ENCODE measurements around the gene C19orf44. TPM values are rescaled to one million over a fixed set of nuclear protein-coding genes. Genes with fewer than 3 reads are reported as not detected.
"Not testable (repeated sequence)": the region's sequence is repeated elsewhere in the genome, so short reads cannot be mapped to it uniquely, and the experiment has no call there.

The C19orf44 gene
- total RNA-seq, 1 donor from 2014 or later: 6.6 TPM

GRCh38 chr19:16504271-16504670 lies 8.1 kb downstream of the C19orf44 start:
- intact Hi-C loops (cut with DNase I): no loop called here
- Histone ChIP-seq H3K4me3 (no peak overlapping the region), H3K27me3 (ENCODE audit: low read depth) (no peaks in the 10 kb centered on the region), H3K9me3 (no peaks in the 10 kb centered on the region), H3K4me1 (no peaks in the 10 kb centered on the region), H3K36me3 (peaks cover 48% of the 10 kb centered on the region), H3K27ac (no peak overlapping the region)
- TF ChIP-seq CTCF (IDR thresholded peaks at IDR 0.05): no peak
- DNase-seq (no peak), ATAC-seq (no peak)

GRCh38 chr19:16506161-16506560 lies 10.0 kb downstream of the C19orf44 start:
- ATAC-seq; H3K27ac ChIP-seq; intact Hi-C loops (cut with DNase I); DNase-seq; H3K4me1 ChIP-seq; H3K9me3 ChIP-seq; H3K4me3 ChIP-seq; H3K27me3 ChIP-seq (ENCODE audit: low read depth): not testable (repeated sequence)
- H3K36me3 ChIP-seq: peaks cover 55% of the 10 kb centered on the region

GRCh38 chr19:16506961-16507360 lies 10.8 kb downstream of the C19orf44 start:
- Histone ChIP-seq H3K27ac (no peak overlapping the region), H3K9me3 (no peaks in the 10 kb centered on the region), H3K4me3 (no peak overlapping the region), H3K4me1 (no peaks in the 10 kb centered on the region), H3K36me3 (peaks cover 55% of the 10 kb centered on the region), H3K27me3 (ENCODE audit: low read depth) (no peaks in the 10 kb centered on the region)
- DNase-seq: no peak
- ATAC-seq: no peak
- TF ChIP-seq CTCF (IDR thresholded peaks at IDR 0.05): no peak
- intact Hi-C loops (cut with DNase I): no loop called here

DNA sequence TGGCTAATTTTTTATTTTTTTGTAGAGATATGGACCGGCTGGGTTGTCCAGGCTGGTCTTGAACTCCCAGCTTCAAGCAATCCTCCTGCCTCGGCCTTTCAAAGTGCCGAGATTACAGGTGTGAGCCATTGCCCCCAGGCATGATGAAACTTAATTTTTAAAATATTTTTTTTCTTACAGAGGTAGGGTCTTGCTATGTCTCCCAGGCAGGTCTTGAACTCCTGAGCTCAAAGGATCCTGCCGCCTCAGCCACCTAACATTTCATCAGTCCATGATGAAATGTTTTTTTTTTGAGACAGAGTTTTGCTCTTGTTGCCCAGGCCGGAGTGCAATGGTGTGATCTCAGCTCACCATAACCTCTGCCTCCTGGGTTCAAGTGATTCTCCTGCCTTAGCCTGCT lies 12.4 kb downstream of the C19orf44 start:
- H3K36me3 ChIP-seq: peaks cover 56% of the 10 kb centered on the region
- DNase-seq (no peak), ATAC-seq (no peak)
- no peaks in the 10 kb centered on the region for H3K4me1 ChIP-seq
- H3K27ac ChIP-seq: no peak overlapping the region
- no peak overlapping the region for H3K4me3 ChIP-seq
- intact Hi-C loops (cut with DNase I): no loop called here
- TF ChIP-seq CTCF (IDR thresholded peaks at IDR 0.05): no peak
- no peaks in the 10 kb centered on the region for H3K9me3 ChIP-seq
- H3K27me3 ChIP-seq (ENCODE audit: low read depth): no peaks in the 10 kb centered on the region

- peak overlapping the region; percentile 31 for H3K27ac ChIP-seq
- no peak for DNase-seq
- H3K9me3 ChIP-seq: no peaks in the 10 kb centered on the region
- no peak for TF ChIP-seq CTCF (IDR thresholded peaks at IDR 0.05)
- intact Hi-C loops (cut with DNase I): no loop called here
- H3K27me3 ChIP-seq (ENCODE audit: low read depth): no peaks in the 10 kb centered on the region
- peaks cover 55% of the 10 kb centered on the region for H3K36me3 ChIP-seq
- no peak overlapping the region for H3K4me3 ChIP-seq
- ATAC-seq: peak; percentile 30 to 53
- no peaks in the 10 kb centered on the region for H3K4me1 ChIP-seq
These were observed 13.2 kb downstream of the C19orf44 start for GRCh38 chr19:16509141-16510061.

DNA sequence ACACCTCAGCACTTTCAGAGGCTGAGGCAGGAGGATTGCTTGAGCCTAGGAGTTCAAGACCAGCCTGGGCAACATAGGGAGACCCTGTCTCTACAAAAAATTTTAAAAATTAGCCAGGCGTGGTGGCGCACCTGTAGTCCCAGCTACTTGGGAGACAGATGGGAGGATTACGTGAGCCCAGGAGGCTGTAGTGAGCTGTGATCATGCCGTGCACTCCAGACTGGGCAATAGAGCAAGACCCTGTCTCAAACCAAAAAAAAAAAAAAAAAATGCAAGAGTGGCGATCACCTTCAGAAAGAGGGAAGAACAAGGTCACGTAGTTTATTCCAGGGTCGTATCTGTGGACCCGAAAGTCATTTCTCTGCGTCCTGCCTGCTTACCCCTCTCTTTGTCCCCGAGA lies 16.4 kb downstream of the C19orf44 start:
- H3K4me1 ChIP-seq; H3K27me3 ChIP-seq (ENCODE audit: low read depth); intact Hi-C loops (cut with DNase I); H3K4me3 ChIP-seq; ATAC-seq; DNase-seq; H3K27ac ChIP-seq; H3K9me3 ChIP-seq: not testable (repeated sequence)
- H3K36me3 ChIP-seq: peaks cover 64% of the 10 kb centered on the region

Measured in lower lobe of right lung (tissue), 2 donors.